Fibroblast of skin of back (primary cell): Measurements from ENCODE around the gene TIRAP.
"Not testable (repeated sequence)": the region's sequence is repeated elsewhere in the genome, so short reads cannot be mapped to it uniquely, and the experiment has no call there.

Experiments used
- DNase-seq: peaks from one replicate; pipeline ENCODE4 v3.0.0-alpha.2; 2013

Gene TIRAP

GRCh38 chr11:126288237-126288636, 5.3 kb downstream of the TIRAP start:
- no peak for DNase-seq

GRCh38 chr11:126290887-126291286, 8.0 kb downstream of the TIRAP start:
- no peak for DNase-seq

GRCh38 chr11:126293726-126294125, 10.8 kb downstream of the TIRAP start:
- DNase-seq = no peak

- no peak for DNase-seq
These were observed 14.1 kb downstream of the TIRAP start for GRCh38 chr11:126297004-126297403.

GRCh38 chr11:126303623-126304456, 20.9 kb downstream of the TIRAP start, which contains the start of gene DCPS:
TSS of gene DCPS (plus strand) at chr11:126304060. CDS start at chr11:126304081, 21 bp downstream.
- peak; percentile 90 for DNase-seq

GRCh38 chr11:126304457-126305075, 21.7 kb downstream of the TIRAP start:
- DNase-seq = no peak

- no peak for DNase-seq
These were observed 22.8 kb downstream of the TIRAP start for GRCh38 chr11:126305699-126306098.

- DNase-seq = peak; percentile 55
These were observed 24.8 kb downstream of the TIRAP start for GRCh38 chr11:126307706-126308105.

GRCh38 chr11:126308271-126308671, 25.4 kb downstream of the TIRAP start:
- no peak for DNase-seq

- DNase-seq = not testable (repeated sequence)
These were observed 25.9 kb downstream of the TIRAP start for GRCh38 chr11:126308771-126309170.

- peak; percentile 77 for DNase-seq
These were observed 27.5 kb downstream of the TIRAP start for GRCh38 chr11:126310200-126310991.

GRCh38 chr11:126310992-126311310, 28.1 kb downstream of the TIRAP start:
- DNase-seq = no peak

- no peak for DNase-seq
These were observed 28.8 kb downstream of the TIRAP start for GRCh38 chr11:126311401-126312291.

GRCh38 chr11:126312961-126313360, 30.1 kb downstream of the TIRAP start:
- no peak for DNase-seq

- no peak for DNase-seq
These were observed 30.9 kb downstream of the TIRAP start for GRCh38 chr11:126313826-126314225.

- DNase-seq = no peak
These were observed 34.5 kb downstream of the TIRAP start for GRCh38 chr11:126317432-126317755.

- DNase-seq = peak; percentile 89
These were observed 35.1 kb downstream of the TIRAP start for GRCh38 chr11:126317756-126318573.

- DNase-seq = peak; percentile 93
These were observed 35.9 kb downstream of the TIRAP start for GRCh38 chr11:126318574-126319373.

GRCh38 chr11:126319374-126319740, 36.5 kb downstream of the TIRAP start:
- no peak for DNase-seq

- no peak for DNase-seq
These were observed 40.1 kb downstream of the TIRAP start for GRCh38 chr11:126322996-126323395.
